ENCODE measurements around the gene IPCEF1.

DNA sequence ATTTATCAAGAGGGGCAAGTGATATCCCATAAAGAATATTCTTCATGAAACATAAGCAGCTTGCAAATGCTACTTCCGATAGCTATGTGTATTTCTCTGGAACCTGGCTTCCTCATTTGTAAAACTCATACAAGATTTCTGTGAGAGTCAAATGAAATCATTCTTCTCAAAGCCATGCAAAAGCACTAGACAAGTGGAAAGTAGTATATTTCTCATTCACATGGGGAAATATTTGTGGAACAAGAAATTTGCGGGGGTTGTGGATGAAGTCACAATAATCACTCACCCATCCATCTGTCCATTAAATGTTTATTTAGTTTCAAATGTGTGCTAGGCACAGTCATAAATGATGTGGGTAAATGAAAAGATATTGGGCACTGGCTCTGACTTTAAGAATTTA is 150.5 kb downstream of the IPCEF1 start:
- TF ChIP-seq, protein P1, sequence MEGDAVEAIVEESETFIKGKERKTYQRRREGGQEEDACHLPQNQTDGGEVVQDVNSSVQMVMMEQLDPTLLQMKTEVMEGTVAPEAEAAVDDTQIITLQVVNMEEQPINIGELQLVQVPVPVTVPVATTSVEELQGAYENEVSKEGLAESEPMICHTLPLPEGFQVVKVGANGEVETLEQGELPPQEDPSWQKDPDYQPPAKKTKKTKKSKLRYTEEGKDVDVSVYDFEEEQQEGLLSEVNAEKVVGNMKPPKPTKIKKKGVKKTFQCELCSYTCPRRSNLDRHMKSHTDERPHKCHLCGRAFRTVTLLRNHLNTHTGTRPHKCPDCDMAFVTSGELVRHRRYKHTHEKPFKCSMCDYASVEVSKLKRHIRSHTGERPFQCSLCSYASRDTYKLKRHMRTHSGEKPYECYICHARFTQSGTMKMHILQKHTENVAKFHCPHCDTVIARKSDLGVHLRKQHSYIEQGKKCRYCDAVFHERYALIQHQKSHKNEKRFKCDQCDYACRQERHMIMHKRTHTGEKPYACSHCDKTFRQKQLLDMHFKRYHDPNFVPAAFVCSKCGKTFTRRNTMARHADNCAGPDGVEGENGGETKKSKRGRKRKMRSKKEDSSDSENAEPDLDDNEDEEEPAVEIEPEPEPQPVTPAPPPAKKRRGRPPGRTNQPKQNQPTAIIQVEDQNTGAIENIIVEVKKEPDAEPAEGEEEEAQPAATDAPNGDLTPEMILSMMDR (IDR thresholded peaks at IDR 0.05): no peak
- no peak for TF ChIP-seq POLR2A (IDR thresholded peaks at IDR 0.05)
